ENCODE data around the gene KLK7. TPM values are rescaled to one million over a fixed set of nuclear protein-coding genes. Genes with fewer than 3 reads are reported as not detected.
A peak's percentile ranks its signal among the peaks of the same experiment; 100 is the strongest.
"Not testable (repeated sequence)": the region's sequence is repeated elsewhere in the genome, so short reads cannot be mapped to it uniquely, and the experiment has no call there.

The KLK7 gene
- total RNA-seq, 1 donor from 2014 or later = 0.51 TPM

DNA sequence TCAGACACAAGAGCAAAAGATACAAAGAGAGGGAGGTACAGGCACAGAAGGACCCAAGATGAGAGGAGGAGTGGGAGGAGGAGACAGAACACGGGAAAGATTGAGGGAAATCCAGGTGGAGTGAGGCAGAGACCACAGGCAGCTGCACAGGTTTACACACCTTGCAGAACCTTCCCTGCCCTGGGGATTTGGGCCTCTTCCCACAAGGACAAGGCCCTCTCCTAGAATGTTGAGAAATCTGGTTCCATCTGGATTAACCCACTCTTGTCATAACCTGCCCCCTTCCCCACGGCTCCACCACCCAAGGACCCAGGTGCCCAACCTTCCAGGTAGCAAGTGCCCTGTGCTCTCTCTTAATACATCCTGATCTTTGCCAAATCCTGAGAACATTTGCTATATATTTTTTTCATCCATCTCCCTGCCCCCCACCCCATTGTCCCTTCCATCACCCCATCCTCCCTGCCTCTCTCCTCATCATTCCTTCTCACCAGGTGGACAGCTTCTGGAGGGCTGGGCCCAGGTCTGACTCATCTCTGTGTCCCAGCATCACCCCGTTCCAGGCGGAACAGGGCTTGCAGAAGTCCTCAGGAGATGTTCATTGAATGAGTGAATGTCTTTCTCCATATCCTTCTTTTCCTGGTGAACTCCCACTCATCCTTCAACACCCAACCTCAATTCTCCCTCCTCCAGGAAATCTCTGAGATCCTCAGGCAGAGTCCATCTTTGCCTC, 26.5 kb upstream of the KLK7 start:
- no peak for DNase-seq

DNA sequence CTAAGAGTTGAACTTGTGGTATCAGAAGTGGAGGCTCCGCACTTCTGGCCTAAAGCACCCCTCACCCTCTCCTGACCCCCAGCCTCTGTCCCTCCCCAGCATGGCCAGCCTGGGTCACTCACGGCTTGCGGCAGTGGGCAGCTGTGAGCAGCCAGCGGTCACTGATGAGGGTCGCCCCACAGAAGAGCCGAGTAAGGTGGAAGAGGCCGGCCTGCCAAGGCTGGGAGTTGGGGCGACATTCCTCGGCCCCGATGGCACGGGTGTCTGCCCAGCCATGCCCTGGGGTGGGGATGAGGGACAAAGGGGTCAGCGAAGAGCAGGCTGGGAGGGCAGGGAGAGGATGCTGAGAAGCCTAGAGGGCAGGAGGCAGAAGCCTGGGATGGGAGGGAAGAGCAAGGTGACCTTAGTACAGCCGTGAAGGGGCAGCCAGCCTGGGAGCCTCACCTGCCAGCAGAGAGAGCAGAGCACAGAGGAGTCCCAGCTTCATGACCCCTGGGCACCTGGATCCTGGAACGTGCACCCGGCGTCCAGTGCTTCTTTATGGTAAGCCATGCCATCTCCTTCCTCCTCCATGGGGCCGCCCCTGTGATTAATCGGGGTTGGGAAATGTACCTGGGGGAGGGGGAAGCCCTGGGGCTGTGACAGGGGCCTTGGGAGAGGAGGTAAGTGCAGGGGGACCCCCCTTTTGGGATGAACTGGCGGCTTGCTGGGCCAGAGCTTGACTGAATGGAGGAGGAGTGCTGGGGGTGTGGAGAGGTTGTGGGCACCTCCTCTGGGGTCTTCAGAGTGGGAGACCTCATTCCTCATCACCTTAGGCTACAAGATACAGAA, 25.6 kb upstream of the KLK7 start:
- no peak for DNase-seq

DNA sequence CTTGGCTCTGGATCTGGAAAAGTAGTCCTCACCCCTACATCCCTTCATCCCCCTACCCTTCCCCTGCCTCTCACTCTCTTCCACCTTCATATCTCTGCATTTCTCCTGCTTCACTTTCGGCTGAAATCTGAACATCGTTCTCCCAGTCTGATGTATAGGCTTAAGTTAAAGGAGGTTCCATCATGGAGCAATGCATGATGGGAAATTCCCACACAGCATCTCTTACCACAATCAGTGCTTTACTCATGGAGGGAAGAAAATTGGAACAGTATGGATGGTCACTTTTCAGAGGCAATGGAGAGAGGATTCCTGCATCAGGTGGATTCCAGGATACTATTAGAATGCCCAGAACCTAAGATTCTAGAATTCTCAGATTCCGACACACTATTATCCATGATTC, 23.8 kb upstream of the KLK7 start:
- DNase-seq = no peak

DNA sequence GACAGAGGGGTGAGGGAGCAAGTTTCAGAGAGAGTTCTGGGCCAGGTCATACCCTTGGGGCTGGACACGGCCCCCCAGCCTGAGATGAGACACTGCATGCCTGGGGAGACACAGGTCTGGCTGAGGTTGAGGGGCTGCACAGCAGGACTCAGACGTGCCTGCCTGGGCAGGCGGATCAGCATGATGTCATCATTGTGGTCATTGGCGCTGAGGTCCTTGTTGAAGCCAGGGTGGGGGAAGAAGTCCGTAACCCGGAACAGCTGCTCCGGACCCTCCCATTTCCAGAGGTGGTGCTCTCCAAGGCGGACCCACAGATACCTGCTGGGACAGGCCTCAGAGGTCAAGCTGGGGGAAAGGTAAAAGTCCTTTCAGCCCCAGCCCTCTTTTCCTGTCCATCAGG, 22.7 kb upstream of the KLK7 start:
- DNase-seq = no peak

DNA sequence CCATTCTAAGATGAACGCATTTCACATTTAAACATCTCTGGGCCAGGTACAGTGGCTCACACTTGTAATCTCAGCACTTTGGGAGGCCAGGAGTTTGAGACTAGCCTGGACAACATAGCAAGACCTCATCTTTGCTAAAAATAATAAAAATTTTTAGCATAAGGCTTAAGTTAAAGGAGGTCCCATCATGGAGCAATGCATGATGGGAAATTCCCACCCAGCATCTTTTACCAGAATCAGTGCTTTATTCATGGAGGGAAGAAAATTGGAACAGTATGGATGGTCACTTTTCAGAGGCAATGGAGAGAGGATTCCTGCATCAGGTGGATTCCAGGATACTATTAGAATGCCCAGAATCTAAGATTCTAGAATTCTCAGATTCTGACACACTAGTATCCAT, 21.5 kb upstream of the KLK7 start:
- DNase-seq = no peak

DNA sequence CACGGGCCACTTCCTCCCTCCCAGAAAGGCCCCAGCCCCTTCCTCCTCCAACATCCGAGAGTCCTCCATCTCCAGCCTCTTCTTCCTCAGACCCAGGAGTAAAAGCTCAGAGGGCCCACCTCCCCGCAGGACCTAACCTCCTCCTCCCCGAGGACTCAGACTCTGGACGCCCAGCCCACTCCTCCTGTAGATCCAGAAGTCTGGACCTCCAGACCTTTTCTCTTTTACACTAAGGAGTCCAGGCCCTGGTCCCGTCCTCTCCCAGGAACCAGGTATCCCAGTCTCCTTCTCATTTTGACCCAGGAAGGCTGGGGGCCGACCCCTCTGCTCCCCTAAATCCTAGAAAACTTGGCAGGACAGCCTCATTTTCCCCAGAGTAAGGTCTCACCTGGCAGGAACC, 19.6 kb upstream of the KLK7 start:
- DNase-seq = no peak

DNA sequence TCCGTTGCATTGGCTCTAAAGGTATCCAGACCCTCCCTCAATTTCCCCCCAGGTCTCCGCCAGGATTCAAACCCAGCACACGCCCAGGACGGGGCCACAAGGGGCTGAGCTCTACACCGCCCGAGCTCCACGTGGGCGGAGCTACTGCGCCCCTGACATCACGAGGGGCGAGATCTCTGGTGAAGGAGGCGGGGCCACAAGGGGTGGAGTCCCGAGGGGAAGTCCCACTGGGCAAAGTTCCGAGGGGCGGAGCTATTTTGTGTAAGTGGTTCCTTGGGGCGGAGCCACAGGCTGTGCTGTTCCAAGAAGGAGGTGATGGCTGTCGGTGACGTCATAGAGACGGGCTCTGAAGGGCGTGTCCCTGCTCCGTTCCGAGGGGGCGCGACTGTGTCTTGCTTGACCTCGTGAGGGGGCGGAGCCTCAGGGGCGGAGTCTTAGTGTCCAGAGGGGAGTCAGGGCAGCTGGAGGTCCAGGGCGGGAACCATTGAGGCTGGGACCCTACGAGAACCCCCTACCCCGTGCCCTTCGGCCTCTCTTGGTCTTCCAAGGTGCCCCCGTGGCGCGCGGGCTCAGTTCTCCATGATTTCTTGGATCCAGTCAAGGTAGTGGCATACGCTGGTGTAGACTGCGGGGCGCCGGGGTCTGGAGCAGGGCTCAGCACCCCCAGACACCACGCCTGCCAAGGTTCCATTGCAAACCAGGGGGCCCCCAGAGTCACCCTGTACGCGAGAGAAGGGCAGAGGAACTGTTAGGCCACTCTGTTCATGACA, 19.0 kb upstream of the KLK7 start:
- DNase-seq = peak; percentile 17

DNA sequence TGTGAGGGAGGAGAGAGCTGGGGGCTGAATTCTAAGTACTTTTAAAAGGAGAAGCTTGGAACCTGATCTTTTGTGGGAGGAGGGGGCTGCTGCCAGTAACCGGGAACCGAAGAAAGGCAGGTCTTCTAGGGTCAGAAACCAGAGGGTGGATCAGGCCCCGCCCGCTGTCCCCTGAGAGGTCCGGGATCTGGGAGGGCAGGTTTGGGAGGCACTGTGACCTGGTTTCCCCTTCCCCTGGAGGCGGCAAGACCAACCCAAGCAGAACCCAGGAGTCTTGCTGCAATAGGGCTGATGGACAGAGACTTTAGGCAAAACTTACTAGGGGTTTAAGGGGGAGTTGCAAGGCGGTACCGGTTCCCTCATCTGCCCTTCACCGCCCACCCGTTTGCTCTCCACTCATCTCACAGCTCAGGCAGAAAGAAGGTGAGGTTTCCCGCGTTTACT, 18.4 kb upstream of the KLK7 start:
- DNase-seq = no peak

DNA sequence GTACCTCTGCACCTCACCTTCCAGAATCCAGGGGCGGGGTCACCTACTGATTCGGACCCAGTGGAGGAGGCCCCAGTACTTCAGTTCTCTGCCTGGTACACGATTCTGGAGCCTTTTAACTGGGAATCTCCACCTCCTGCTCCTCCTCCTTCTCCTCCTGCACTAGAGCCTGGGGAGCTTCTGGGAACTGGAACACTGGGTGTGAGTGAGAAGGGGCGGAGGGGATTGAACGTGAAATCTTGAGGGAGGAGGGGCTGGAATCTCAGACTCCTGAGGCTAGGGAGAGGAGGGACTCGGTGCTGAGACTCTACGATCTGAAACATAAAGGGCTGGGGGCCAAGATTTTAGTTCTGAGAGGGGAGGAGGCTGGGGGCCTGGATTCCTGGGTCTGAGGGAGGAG, 17.8 kb upstream of the KLK7 start, which contains the start of gene KLK8:
TSS of gene KLK8 (minus strand) at position 90 of the 400 bp plus-strand sequence. CDS start 437 bp downstream, outside the sequence.
- peak; percentile 12 for DNase-seq

DNA sequence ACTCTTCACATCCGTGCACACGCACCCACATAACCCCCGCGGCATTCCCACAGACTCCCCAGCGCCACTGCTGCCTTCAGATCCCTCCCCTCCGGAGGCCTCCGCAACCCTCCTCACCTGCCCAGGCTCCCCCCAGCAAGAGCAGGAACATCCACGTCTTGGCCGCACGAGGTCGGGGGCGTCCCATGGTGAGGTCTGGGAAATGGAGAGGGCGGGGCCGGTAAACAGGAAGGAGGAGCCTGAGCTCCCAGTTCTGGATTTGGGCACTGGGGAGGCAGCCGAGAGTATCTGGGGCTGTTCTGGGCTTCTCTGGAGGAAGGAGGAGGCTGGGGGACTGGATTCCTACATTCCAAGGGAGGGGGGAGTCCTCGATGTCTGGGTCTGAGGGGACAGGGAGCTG, 17.3 kb upstream of the KLK7 start:
- no peak for DNase-seq

DNA sequence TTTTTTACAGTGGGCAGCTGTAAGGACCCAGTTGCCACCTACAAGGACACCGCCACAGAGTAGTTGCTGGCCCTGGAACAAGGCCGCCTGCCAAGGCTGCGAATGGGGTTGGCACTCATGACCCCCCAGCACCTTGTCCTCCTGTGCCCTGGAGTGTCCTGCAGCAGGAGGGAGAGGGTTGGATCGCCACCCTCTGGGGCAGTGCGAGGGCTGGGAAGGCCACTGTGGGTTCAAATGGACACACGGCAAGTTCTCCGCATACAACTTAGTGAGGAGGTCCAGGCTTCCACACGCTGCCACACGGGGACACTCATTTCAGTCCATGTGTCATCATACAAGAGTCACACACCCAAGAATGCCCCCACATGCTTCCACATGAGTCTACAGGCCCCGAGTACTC, 16.7 kb upstream of the KLK7 start:
- DNase-seq = no peak

DNA sequence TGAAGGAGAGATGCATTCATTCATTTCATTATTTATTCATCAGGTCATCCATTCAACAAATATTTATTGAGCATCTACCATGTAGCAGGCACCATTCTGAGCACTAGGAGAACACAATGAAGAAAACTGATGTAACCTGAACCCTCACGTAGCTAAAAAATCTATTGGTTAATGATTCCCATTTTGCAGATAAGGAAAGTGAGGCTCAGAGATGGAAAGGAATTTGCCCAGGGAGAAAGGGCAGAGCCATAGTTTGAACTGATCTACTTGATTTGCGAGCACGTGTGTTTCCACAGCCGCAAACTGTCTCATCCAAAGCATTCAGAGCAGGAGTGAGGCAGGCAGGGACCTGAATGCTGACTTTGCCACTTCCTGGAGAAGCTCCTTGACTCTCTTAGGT, 15.0 kb upstream of the KLK7 start:
- DNase-seq = no peak

DNA sequence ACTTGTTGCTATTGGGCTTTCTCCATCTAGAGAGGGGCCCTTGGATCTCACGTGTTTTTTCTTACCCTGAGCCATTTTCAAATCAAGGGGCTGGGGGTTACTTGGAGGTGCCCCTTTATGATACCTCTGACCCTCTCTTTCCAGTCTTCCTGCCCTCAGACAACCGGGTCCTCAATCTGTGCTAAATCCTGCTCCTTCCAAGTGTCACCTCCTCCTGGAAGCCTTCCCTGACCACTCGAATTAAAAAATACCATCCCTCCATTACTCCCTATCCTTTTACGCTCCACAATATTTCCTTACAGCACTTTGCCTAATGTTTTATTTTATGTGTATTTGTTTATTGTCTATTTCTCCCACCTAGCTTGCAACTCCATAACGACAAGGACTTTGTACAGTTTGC, 14.3 kb upstream of the KLK7 start:
- no peak for DNase-seq

DNA sequence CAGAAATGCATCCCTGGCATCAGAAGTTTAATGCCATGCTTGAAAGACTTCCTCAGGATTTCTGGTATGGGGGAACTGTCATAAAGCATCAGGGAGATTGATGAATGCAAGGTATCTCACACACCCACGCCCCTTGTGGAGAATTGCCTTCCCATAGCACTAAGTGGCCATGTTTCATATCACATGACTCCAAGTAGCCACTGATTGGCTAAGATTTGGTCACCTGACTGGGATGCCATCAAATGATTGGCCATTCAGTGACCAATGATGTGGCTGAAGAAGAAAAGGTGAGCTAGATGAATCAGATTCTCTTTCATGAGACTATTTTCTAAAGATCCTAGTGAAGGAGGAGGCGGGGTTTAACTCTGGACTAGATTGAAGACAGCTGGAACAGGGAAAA, 10.4 kb upstream of the KLK7 start:
- DNase-seq = no peak

DNA sequence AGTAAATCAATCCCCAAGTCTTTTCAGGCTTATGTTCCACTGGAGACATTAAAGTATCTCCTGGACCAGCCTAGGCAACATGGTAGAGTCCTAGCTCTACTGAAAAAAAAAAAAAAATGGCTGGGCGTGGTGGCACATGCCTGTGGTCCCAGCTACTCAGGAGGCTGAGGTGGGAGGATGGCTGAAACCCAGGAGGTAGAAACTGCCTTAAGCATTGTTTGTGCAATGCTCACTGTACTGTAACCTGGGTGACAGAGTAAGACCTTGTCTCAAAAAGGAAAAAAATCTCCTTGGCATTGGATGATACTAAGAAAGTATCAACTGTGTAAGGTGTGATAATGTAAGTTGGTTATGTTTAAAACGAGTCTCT, 8.9 kb upstream of the KLK7 start:
- DNase-seq = no peak

DNA sequence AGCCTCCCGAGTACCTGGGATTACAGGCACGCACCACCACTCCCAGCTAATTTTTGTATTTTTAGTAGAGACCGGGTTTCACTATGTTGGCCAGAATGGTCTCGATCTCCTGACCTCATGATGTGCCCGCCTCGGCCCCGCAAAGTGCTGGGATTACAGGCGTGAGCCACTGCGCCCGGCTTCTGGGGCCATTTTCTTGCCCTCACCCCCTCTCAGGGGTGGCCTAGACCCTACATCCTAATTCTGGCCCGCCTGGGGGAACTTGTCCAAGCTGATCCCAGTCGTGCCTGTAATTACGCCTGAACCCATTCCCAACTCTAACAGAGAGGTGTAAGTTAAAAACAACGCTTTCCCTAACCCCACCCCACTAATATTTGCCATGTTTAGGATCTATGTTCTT, 699 bp upstream of the KLK7 start:
- not testable (repeated sequence) for DNase-seq

DNA sequence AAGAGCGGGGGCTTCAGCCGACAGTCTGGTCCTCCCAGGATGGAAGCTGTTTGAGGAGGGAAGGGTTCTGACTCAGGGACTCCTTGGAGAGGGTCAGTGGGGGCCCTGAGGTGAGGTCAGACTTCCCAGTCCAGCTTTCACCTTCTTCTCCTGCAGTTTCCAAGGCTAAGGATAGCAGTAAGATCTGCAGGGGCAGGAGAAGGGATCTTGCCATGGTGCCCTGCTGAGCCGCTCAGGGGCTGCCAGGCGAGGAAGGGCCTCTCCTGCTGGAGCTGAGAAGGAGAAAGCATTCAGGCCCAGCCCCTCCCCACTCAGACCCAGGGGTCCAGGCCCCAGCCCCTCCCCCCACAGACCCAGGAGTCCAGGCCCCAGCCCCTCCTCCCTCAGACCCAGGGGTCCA, 1.5 kb downstream of the KLK7 start:
- DNase-seq = no peak

DNA sequence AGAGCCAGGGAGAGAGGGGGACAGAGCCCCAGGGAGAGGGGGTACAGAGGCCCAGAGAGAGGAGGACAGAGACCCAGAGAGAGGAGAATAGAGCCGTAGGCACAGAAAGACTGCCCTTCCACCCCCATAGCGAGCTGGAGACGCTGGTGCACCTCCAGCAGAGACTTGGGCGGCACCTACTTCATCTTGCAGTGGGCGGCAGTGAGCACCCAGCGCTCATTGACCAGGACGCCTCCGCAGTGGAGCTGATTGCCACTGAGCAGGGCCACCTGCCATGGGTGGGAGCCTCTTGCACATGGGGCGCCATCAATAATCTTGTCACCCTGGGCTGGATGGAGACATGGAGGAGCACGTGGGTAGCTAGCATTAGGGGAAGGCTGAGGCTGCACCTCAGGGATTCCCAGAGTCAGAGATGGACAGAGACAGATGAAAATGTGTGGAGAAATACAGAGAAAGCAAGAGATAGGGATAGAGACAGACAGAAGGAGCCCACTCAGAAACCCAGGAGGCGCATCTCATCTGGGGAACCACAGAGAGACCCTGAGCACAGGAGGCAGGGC, 2.0 kb downstream of the KLK7 start:
- no peak for DNase-seq

DNA sequence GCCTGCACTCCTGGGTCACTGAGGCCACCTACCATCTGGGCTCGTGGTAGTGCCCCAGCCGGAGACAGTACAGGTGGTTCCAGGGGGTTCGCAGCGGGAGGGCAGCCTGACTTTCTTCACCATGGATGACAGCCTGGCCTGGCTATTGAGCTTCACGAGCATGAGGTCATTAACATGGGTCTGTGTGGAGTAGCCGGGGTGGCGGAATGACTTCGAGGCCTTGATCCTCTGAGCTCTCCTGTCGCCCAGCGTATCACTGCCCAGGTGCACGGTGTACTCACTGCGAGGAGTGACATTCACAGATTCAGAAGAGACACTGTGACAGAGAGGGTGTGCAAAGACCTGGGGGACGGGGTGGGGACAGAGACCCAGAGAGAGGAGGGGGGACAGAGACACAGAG, 3.5 kb downstream of the KLK7 start:
- DNase-seq = no peak

DNA sequence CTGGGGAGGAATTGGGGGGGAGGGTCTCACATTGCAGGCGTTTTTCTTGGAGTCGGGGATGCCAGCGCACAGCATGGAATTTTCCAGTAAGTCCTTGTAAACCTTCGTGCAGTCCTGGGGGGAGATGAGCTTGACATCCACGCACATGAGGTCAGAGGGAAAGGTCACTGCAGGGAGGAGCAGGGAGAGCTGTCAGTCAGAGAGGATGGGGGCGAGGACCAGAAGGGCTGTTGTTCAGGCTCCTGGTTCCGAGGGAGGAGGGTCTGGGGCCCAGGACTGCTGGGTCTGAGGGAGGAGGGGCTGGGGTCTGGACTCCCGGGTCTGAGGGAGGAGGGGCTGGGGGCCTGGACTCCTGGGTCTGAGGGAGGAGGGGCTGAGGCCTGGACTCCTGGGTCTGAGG, 4.0 kb downstream of the KLK7 start:
- DNase-seq = no peak

DNA sequence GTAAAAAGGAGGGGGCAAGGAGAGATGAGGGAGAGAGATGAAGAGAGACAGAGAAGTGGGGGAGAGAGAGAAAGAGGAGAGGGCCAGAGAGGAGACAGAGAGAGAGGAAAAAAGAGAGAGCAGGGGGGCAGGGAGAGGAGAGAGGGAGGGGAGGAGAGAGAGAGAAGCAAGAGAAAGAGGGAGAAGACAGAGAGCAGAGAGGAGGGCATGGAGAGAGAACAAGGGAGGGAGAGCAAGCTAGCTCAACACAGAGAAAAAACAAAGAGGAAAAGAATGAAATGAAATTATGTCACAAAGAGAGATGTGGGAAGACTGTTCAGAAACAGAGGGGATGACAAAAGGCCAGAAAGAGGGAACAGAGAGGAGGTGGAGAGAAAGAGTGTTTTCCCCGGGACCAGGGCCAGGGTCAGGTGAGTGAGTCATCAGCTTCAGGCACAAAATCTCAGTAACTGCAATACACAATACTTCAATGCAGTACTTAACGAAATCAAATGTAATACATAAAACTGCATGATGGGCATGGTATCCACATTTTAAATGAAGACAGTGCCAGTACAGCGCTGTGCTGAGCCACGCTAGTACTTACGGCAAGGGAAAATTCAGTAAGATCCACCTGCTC, 4.8 kb downstream of the KLK7 start:
- no peak for DNase-seq

DNA sequence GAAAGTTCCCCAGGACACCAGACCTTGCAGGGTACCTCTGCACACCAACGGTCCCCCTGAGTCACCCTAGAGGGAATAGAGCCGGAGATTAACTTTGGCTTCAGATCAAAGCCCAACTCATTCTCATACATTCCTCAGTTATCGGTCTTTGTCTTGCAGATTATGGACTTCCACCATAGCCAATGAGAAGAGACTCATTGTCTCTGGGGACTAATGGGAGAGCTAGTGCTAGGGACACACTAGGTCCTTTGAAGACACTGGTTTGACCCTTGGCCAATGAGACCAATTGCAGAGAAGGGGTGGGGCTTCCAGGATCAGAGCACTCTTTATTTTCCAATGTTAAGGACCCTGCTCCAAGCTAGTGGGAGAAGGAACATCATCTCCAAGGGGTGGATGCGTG, 6.1 kb downstream of the KLK7 start:
- no peak for DNase-seq

Measured in tongue (tissue), 2 donors.